Lung microvascular endothelial cell (primary cell): ENCODE results near the gene PIK3R5. TPM values are rescaled to one million over a fixed set of nuclear protein-coding genes. Genes with fewer than 3 reads are reported as not detected.
"Not testable (repeated sequence)": the region's sequence is repeated elsewhere in the genome, so short reads cannot be mapped to it uniquely, and the experiment has no call there.

Experiments used
- DNase-seq, 2 donors: peaks; one replicate each; pipeline versions ENCODE4 v3.0.0 to v3.0.0-alpha.2; 2010; ENCODE audit warnings: low read depth in 2 of 2
- total RNA-seq: library from RNA; depleted of rRNA; stranded (reverse); fragments of >200 nt; gene quantifications from 2 replicates; pipeline ENCODE4 v1.2.1, GENCODE V29; 2014

Gene PIK3R5
- total RNA-seq, 1 donor from 2014 or later, result not detected

DNA sequence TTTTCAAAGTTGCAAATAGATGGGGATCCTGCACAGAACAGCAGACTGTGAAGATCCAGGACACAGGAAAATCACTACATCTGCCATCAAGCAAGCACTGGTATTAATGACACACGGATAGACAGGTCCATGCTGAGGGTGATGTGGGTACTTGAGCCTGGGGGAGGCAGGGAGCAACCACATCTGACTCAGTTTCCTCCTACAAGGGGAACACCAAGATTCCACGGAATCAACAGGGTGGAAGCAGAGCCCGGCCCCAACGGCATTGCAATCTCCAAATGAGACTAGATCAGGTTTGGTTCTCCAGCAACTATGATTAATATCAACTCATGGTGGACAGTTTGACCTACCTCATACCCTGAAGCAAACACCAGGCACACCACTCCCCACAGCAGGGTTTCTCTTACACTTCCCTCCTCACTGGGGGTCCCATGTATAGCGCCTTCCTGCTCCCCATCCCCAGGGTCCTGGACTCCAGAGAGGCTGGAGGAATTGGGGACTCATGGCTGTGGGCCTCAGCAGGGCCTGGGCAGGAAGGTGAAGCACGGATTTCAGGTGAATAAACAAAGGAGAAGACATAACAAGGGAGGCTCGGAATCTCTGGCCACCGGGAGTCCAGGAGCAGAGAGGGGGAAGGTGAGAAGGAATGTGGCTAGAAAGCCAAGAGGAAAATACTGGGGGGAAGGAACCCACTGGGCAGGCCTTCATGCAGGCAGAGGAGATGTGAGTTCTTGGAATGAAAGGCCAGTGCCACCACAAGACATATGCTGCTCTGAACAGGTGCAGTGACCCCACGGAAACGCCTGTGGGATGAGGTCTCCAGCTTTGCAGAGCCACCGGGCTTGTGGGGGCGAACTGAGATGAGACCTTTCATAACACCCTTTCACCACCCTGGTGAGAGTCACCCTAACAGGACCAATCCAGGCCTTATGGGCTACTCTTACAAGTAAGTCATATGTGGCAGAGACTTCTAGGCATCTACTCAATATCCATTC lies 68.6 kb downstream of the PIK3R5 start:
- no peak for DNase-seq

- no peak for DNase-seq
Observed at GRCh38 chr17:8896087-8896486, 69.4 kb downstream of the PIK3R5 start.

DNA sequence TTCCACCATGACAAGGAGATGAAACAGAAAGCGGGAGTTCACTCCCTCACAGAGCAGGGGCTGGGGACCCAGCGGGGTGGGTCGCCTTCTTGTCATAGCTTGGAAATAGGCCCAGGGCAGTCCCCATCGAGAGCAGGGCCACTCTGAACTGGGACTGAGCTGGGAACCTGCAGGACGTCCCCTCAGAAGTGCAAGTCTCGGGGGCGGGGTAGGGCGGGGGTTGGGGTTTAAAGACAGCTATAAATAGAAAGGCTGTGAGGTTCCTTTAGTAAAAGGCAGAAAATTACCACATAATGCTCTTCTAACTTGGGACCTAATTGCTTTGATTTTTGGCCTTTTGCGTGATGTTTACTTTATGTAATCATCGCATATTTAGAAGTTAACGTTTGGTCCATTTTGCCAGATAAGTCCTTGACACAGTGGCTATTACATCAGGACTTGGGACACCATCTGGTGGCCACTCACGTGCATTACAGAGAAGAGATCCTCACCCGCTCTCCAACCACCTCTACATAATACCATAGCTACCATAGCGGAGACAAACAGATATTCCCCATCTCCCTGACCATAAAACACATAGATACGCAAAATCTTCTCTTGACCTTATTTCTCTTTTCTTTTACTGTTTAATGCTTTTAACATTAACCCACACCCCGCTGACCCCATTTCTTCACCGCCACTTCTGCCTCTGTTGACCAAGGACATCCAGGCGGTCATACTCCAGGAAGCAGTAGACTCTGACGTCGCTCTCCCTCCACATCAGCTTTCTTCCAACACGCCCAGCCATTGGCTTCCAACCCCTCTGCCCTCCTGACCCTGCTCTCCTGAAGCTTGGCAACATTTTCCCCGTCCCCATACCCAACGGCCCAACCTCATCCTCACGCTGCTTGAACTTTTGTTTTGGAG lies 70.6 kb downstream of the PIK3R5 start:
- DNase-seq, result peak; percentile 68 to 84

DNA sequence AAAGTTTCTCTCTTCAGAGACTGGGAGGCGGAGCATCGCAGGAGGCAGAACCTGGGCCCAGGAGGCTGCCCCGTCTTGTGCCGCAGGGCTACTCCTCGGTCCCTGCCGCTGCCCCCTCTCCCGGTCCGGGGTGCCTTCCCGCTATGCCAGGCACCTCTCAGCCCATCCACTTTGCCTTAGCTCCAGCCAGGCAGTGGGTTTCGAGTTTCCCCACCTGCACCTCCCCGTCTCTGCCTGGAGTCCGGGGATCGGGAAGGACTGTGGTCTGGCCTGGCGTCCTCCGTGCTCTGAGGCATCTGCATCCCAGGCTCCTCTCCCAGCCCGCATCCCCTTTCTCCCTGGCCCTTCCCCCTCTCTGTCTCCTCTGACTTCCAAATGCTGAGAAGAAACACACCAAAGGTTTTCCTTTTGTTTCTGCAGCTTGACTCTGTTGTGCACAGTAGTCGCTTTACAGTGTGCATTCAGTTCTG lies 71.3 kb downstream of the PIK3R5 start:
- DNase-seq, result no peak

DNA sequence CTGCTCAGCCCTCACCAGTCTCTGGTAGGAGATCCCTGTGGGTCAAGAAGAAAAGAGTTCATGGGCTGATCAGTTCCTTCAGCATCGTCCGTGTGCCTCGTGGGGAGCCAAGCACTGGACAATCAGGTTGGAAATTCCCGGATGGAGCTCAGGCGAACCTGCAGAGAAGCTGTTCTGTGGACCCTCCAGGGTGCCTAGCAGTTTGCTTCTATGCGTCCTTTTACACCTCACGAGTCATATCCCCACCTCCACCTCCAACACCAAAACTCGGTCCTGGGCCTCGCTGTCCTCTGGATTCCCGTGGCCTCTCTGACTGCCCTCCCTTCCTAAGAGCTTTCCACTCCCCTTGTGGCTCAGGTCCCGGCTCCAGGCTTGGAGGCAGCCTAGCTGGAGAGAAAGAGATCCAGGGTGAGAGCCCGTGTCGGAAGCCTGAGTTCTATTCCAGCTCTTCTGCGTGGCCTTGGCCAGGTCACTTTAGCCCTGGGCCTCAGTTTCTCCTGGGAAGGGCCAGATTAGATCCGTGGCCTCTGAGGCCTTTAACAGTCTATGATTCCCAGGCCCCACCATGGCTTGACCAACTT lies 71.8 kb downstream of the PIK3R5 start:
- no peak for DNase-seq

DNA sequence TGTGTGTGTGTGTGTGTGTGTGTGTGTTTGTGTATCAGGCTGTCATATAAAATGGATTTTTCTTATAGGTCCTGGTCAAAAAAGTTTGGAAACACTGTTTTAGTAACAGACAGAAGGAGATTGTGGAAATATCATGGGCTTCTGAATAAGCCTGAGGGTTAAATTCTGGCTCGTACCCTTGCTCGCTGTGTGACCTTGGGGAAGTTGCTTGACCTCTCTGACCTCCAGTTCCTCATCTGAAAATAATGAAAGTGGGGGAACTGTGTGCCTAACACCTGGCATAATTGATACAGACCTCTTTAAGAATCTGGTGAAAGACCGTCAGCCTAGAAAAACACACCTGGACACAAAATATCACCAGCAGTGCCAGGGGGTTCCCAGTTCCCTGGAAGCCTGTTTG lies 72.4 kb downstream of the PIK3R5 start:
- DNase-seq, result no peak

DNA sequence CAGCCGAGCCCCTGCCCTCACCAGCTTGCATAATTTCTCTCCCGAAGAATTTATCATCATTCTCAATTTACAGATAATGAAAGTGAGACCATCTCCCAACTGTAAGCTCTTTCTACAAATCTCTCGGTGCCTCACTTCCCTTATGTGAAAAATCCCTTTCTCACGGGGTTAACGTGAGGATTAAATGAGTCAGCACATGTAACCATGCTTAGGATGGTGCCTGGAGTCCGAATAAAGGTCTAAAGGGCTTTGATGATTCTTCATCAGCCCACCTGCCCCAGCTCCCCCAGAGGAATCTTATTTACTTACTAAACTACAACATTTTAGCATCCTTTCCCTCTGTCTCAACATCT lies 73.2 kb downstream of the PIK3R5 start:
- no peak for DNase-seq

GRCh38 chr17:8890671-8891070 lies 74.8 kb downstream of the PIK3R5 start:
- no peak for DNase-seq

- DNase-seq, result no peak
Observed at GRCh38 chr17:8889458-8890210, 75.9 kb downstream of the PIK3R5 start.

GRCh38 chr17:8888704-8889302 lies 76.7 kb downstream of the PIK3R5 start:
- DNase-seq, result no peak

GRCh38 chr17:8887834-8888703 lies 77.4 kb downstream of the PIK3R5 start:
- DNase-seq, result peak; percentile 17 to 31

GRCh38 chr17:8887301-8887700 lies 78.2 kb downstream of the PIK3R5 start:
- no peak for DNase-seq

GRCh38 chr17:8885967-8886684 lies 79.4 kb downstream of the PIK3R5 start:
- no peak for DNase-seq

DNA sequence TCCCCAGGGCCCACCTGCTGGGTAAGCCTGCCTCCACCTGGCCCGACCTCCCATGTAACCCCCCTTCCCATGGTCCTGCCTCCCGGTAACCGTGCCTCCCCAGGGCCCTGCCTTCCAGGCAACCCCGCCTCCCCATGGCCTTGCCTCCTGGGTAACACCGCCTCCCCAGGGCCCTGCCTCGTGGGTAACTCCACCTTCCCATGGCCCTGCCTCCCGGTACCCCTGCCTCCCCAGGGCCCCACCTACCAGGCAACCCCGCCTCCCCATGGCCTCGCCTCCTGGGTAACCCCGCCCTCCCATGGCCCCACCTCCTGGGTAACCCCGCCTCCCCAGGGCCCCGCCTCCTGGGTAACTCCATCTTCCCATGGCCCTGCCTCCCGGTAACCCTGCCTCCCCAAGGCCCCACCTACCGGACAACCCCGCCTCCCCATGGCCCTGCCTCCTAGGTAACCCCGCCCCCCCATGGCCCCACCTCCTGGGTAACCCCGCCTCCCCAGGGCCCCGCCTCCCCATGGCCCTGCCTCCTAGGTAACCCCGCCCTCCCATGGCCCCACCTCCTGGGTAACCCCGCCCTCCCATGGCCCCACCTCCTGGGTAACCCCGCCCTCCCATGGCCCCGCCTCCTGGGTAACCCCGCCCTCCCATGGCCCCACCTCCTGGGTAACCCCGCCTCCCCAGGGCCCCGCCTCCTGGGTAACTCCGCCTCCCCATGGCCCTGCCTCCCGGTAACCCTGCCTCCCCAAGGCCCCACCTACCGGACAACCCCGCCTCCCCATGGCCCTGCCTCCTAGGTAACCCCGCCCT lies 80.1 kb downstream of the PIK3R5 start:
- not testable (repeated sequence) for DNase-seq

GRCh38 chr17:8884336-8884990 lies 81.0 kb downstream of the PIK3R5 start:
- DNase-seq, result no peak

DNA sequence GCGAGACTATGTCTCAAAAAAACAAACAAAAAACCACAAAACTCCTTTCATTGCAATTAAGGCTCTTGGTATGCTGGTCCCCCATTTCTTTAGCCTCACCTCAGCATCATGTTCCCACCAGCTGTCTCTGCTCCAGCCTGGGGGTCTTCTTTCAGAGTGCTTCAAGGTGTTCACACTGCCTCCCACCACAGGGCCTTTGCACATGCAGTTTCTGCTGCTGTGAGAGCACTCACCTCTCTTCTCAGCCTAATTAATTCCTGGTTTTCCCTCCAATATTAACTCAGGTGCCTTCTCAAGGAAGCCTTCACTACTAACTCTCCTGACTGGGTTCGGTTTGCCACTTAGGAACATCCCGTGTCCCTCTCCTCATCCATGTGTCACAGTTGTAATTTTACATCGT lies 82.2 kb downstream of the PIK3R5 start:
- no peak for DNase-seq

- DNase-seq, result no peak
Observed at GRCh38 chr17:8881606-8882005, 83.9 kb downstream of the PIK3R5 start.

- no peak for DNase-seq
Observed at GRCh38 chr17:8880466-8880865, 85.0 kb downstream of the PIK3R5 start.
